ENCODE measurements around the gene LRMDA.

GRCh38 chr10:76541852-76542251 lies 1110.4 kb downstream of the LRMDA start:
- no peak for TF ChIP-seq POLR2A (IDR thresholded peaks at IDR 0.05)
- no peak for TF ChIP-seq POLR2AphosphoS5 (IDR thresholded peaks at IDR 0.05)
- TF ChIP-seq CTCF (IDR thresholded peaks at IDR 0.05): no peak
